Liver (tissue), 9 donors: ENCODE data around the gene OTOP3. TPM values are rescaled to one million over a fixed set of nuclear protein-coding genes. Genes with fewer than 3 reads are reported as not detected.

Experiments used
- DNase-seq: peaks from one replicate; pipeline ENCODE4 v3.0.0-alpha.2; 2017; ENCODE audit warnings: low spot score
- H3K27ac ChIP-seq, 2 donors: one replicate each; pipeline ENCODE4 v1.7.0; 2013; ENCODE audit warnings: inconsistent platforms in 2 of 2, low read length in 2 of 2, control low read depth in 1 of 2, low read depth in 1 of 2, mild to moderate bottlenecking in 1 of 2
- H3K27me3 ChIP-seq, 4 donors: one replicate each; pipeline versions ENCODE4 v1.6.1 to v1.7.0; 2013; ENCODE audit warnings: low read length in 3 of 4, inconsistent platforms in 1 of 4, mild to moderate bottlenecking in 1 of 4, moderate library complexity in 1 of 4; ENCODE audit not compliant: control insufficient read depth in 4 of 4, insufficient read depth in 4 of 4
- H3K36me3 ChIP-seq, 4 donors: one replicate each; pipeline versions ENCODE4 v1.6.1 to v1.7.0; 2013; ENCODE audit warnings: low read length in 3 of 4, mild to moderate bottlenecking in 3 of 4, low read depth in 1 of 4, moderate library complexity in 1 of 4; ENCODE audit not compliant: control insufficient read depth in 4 of 4, insufficient read depth in 3 of 4
- H3K4me1 ChIP-seq, 4 donors: one replicate each; pipeline versions ENCODE4 v1.6.1 to v1.7.0; 2013; ENCODE audit warnings: low read length in 3 of 4, mild to moderate bottlenecking in 3 of 4, moderate library complexity in 1 of 4; ENCODE audit not compliant: control insufficient read depth in 4 of 4, insufficient read depth in 4 of 4
- H3K4me3 ChIP-seq, 3 donors: one replicate each; pipeline versions ENCODE4 v1.6.1 to v1.7.0; 2013; ENCODE audit warnings: low read length in 3 of 3, control low read depth in 1 of 3, low read depth in 1 of 3, mild to moderate bottlenecking in 1 of 3
- H3K9ac ChIP-seq, 2 donors: one replicate each; pipeline ENCODE4 v1.7.0; 2013; ENCODE audit warnings: low read length in 2 of 2, mild to moderate bottlenecking in 2 of 2, moderate library complexity in 2 of 2, control low read depth in 1 of 2, low read depth in 1 of 2
- H3K9me3 ChIP-seq, 4 donors: one replicate each; pipeline versions ENCODE4 v1.6.1 to v1.7.0; 2013; ENCODE audit warnings: low read length in 3 of 4; ENCODE audit not compliant: control insufficient read depth in 4 of 4
- EGR1 ChIP-seq, 2 donors: IDR thresholded peaks; 2 replicates each; pipeline ENCODE4 v1.6.1; 2016 to 2018; ENCODE audit warnings: antibody characterized with exemption in 2 of 2, low read depth in 2 of 2
- FOXA1 ChIP-seq: IDR thresholded peaks from 2 replicates; pipeline ENCODE4 v1.6.1; 2016; ENCODE audit warnings: antibody characterized with exemption
- FOXA2 ChIP-seq: IDR thresholded peaks from 2 replicates; pipeline ENCODE4 v1.6.1; 2016; ENCODE audit warnings: antibody characterized with exemption
- GABPA ChIP-seq, 2 donors: IDR thresholded peaks in 1 of 2; conservative IDR thresholded peaks in 1 of 2; 2 replicates each; pipeline ENCODE4 v1.6.1; 2016; ENCODE audit warnings: antibody characterized with exemption in 2 of 2, mild to moderate bottlenecking in 1 of 2, moderate library complexity in 1 of 2
- HNF4G ChIP-seq: IDR thresholded peaks from 2 replicates; pipeline ENCODE4 v1.6.1; 2016; ENCODE audit warnings: antibody characterized with exemption
- JUND ChIP-seq, 2 donors: IDR thresholded peaks; 2 replicates each; pipeline ENCODE4 v1.6.1; 2016; ENCODE audit warnings: antibody characterized with exemption in 2 of 2
- NR2F2 ChIP-seq: IDR thresholded peaks from 2 replicates; pipeline ENCODE4 v1.6.1; 2016; ENCODE audit warnings: antibody characterized with exemption
- RAD21 ChIP-seq, 2 donors: IDR thresholded peaks; 2 replicates each; pipeline ENCODE4 v1.6.1; 2016; ENCODE audit warnings: antibody characterized with exemption in 2 of 2, mild to moderate bottlenecking in 2 of 2
- RXRA ChIP-seq, 2 donors: IDR thresholded peaks; 2 replicates each; pipeline ENCODE4 v1.6.1; 2017 to 2018; ENCODE audit warnings: antibody characterized with exemption in 2 of 2, mild to moderate bottlenecking in 1 of 2
- SP1 ChIP-seq: IDR thresholded peaks from 2 replicates; pipeline ENCODE4 v1.6.1; 2018; ENCODE audit warnings: antibody characterized with exemption, mild to moderate bottlenecking
- TAF1 ChIP-seq: conservative IDR thresholded peaks from 2 replicates; pipeline ENCODE4 v1.6.1; 2016; ENCODE audit warnings: antibody characterized with exemption, mild to moderate bottlenecking
- YY1 ChIP-seq: IDR thresholded peaks from 2 replicates; pipeline ENCODE4 v1.6.1; 2016; ENCODE audit warnings: antibody characterized with exemption, mild to moderate bottlenecking
- WGBS: extraction: QIAGEN DNeasy Blood & Tissue Kit; methylation state at CpG from one replicate; pipeline ENCODE4 v1.1.7; 2013; 5-methylcytosine and 5-hydroxymethylcytosine counted together
- polyA plus RNA-seq, 2 donors: library from polyadenylated mRNA; stranded (reverse) in 1 of 2; unstranded in 1 of 2; fragments of 200-250 nt in 1 of 2; fragments of >200 nt in 1 of 2; fragmentation: Nextera tagmentation in 1 of 2; extraction: Ambion mirVana in 1 of 2; gene quantifications; one replicate each; pipeline versions ENCODE4 v1.2.1 to v1.2.3, GENCODE V29; 2013 to 2015
- total RNA-seq, 2 donors: library from RNA; depleted of rRNA; stranded (reverse); fragments of >200 nt; gene quantifications; one replicate each; pipeline ENCODE4 v1.2.3, GENCODE V29; 2014
- TF ChIP-seq, protein P1 (sequence below): IDR thresholded peaks from 2 replicates; pipeline ENCODE4 v1.6.1; 2016; ENCODE audit warnings: antibody characterized with exemption, mild to moderate bottlenecking
- TF ChIP-seq, protein P2 (sequence below): IDR thresholded peaks from 2 replicates; pipeline ENCODE4 v1.6.1; 2016; ENCODE audit warnings: antibody characterized with exemption
- TF ChIP-seq, protein P3 (sequence below): IDR thresholded peaks from 2 replicates; pipeline ENCODE4 v1.6.1; 2016; ENCODE audit warnings: antibody characterized with exemption
- TF ChIP-seq, protein P4 (sequence below): fragments of 150-350 bp; IDR thresholded peaks from 2 replicates; pipeline ENCODE4 v1.5.1; 2017; ENCODE audit warnings: improper control_type of control experiment, low read depth, low read length; ENCODE audit not compliant: missing input control
- TF ChIP-seq, protein P5 (sequence below): IDR thresholded peaks from 2 replicates; pipeline ENCODE4 v1.6.1; 2016; ENCODE audit warnings: antibody characterized with exemption
- donor health status: healthy.
- donor health status: healthy.
- donor health status: healthy.
- donor health status: healthy.
- donor health status: healthy.

OTOP3 gene
- total and polyA plus RNA-seq, 4 donors = not detected

DNA sequence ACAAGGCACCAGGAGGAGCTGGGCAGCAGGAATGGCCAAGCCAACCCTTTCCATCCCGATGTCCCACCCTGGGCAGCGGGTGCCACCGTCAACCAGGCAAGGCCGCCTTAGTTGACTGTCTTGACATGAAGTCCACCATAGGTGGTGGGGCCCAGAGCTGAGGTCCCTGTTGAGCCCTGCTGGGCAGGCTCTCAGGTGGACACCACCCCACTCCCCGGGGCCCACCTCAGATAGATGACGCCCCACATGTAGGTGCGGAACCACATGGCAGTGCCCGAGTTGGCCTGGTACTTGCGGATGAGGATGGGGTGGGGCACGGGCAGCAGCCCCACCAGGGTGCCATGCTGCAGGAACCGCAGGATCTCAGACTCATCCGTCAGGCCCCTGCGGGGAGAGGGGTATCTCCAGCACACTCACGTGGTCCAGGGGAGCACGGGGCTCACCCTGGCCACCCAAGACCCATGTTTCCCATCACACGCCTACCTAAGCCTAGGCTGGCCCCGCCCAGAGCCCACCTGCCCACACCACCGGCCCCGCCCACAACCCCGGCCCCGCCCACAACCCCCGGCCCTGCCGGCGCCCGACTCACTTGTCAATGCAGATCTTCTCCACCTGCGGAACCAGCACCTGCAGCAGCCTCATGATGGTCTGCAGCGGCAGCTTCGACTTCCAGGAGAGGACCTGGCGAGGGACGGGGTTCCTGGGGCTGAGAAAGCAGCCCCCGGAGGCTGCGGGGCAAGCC lies 16.2 kb downstream of the OTOP3 start:
- no peak for DNase-seq

More for the DNA sequence above, 16.2 kb downstream of the OTOP3 start:
- Histone ChIP-seq H3K9ac (no peak overlapping the region), H3K9me3 (no peaks in the 10 kb centered on the region), H3K4me1 (no peaks in the 10 kb centered on the region), H3K36me3 (peaks cover 0 to 2% (median under 1%) of the 10 kb centered on the region in 4 donors), H3K4me3 (no peak overlapping the region), H3K27ac (no peak overlapping the region), H3K27me3 (no peaks in the 10 kb centered on the region)
- TF ChIP-seq GABPA (IDR thresholded peaks at IDR 0.05 in 1 of 2, conservative IDR thresholded peaks at IDR 0.05 in 1 of 2) (no peak), SP1 (no peak), EGR1 (IDR thresholded peaks at IDR 0.05; ENCODE audit: low read depth in 2 of 2) (no peak), JUND (IDR thresholded peaks at IDR 0.05) (no peak), YY1 (no peak), HNF4G (no peak), NR2F2 (no peak), FOXA1 (no peak), RAD21 (IDR thresholded peaks at IDR 0.05) (no peak), FOXA2 (no peak), TAF1 (no peak), RXRA (IDR thresholded peaks at IDR 0.05) (no peak)
- TF ChIP-seq, protein P1, sequence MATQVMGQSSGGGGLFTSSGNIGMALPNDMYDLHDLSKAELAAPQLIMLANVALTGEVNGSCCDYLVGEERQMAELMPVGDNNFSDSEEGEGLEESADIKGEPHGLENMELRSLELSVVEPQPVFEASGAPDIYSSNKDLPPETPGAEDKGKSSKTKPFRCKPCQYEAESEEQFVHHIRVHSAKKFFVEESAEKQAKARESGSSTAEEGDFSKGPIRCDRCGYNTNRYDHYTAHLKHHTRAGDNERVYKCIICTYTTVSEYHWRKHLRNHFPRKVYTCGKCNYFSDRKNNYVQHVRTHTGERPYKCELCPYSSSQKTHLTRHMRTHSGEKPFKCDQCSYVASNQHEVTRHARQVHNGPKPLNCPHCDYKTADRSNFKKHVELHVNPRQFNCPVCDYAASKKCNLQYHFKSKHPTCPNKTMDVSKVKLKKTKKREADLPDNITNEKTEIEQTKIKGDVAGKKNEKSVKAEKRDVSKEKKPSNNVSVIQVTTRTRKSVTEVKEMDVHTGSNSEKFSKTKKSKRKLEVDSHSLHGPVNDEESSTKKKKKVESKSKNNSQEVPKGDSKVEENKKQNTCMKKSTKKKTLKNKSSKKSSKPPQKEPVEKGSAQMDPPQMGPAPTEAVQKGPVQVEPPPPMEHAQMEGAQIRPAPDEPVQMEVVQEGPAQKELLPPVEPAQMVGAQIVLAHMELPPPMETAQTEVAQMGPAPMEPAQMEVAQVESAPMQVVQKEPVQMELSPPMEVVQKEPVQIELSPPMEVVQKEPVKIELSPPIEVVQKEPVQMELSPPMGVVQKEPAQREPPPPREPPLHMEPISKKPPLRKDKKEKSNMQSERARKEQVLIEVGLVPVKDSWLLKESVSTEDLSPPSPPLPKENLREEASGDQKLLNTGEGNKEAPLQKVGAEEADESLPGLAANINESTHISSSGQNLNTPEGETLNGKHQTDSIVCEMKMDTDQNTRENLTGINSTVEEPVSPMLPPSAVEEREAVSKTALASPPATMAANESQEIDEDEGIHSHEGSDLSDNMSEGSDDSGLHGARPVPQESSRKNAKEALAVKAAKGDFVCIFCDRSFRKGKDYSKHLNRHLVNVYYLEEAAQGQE = no peak
- TF ChIP-seq, protein P2, sequence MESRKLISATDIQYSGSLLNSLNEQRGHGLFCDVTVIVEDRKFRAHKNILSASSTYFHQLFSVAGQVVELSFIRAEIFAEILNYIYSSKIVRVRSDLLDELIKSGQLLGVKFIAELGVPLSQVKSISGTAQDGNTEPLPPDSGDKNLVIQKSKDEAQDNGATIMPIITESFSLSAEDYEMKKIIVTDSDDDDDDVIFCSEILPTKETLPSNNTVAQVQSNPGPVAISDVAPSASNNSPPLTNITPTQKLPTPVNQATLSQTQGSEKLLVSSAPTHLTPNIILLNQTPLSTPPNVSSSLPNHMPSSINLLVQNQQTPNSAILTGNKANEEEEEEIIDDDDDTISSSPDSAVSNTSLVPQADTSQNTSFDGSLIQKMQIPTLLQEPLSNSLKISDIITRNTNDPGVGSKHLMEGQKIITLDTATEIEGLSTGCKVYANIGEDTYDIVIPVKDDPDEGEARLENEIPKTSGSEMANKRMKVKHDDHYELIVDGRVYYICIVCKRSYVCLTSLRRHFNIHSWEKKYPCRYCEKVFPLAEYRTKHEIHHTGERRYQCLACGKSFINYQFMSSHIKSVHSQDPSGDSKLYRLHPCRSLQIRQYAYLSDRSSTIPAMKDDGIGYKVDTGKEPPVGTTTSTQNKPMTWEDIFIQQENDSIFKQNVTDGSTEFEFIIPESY = no peak
- TF ChIP-seq, protein P3, sequence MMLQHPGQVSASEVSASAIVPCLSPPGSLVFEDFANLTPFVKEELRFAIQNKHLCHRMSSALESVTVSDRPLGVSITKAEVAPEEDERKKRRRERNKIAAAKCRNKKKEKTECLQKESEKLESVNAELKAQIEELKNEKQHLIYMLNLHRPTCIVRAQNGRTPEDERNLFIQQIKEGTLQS = no peak
- TF ChIP-seq, protein P4, sequence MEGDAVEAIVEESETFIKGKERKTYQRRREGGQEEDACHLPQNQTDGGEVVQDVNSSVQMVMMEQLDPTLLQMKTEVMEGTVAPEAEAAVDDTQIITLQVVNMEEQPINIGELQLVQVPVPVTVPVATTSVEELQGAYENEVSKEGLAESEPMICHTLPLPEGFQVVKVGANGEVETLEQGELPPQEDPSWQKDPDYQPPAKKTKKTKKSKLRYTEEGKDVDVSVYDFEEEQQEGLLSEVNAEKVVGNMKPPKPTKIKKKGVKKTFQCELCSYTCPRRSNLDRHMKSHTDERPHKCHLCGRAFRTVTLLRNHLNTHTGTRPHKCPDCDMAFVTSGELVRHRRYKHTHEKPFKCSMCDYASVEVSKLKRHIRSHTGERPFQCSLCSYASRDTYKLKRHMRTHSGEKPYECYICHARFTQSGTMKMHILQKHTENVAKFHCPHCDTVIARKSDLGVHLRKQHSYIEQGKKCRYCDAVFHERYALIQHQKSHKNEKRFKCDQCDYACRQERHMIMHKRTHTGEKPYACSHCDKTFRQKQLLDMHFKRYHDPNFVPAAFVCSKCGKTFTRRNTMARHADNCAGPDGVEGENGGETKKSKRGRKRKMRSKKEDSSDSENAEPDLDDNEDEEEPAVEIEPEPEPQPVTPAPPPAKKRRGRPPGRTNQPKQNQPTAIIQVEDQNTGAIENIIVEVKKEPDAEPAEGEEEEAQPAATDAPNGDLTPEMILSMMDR = no peak
- TF ChIP-seq, protein P5, sequence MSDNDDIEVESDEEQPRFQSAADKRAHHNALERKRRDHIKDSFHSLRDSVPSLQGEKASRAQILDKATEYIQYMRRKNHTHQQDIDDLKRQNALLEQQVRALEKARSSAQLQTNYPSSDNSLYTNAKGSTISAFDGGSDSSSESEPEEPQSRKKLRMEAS = no peak
- 77% methylated on average over 32 of the region's 32 CpGs for WGBS
